ENCODE measurements around the gene RNF212B. TPM values are rescaled to one million over a fixed set of nuclear protein-coding genes. Genes with fewer than 3 reads are reported as not detected.
"Not testable (repeated sequence)": the region's sequence is repeated elsewhere in the genome, so short reads cannot be mapped to it uniquely, and the experiment has no call there.

RNF212B gene
- total and polyA plus RNA-seq, 4 donors, result 0.06 to 0.51 (median 0.17) TPM; not detected in 1

DNA sequence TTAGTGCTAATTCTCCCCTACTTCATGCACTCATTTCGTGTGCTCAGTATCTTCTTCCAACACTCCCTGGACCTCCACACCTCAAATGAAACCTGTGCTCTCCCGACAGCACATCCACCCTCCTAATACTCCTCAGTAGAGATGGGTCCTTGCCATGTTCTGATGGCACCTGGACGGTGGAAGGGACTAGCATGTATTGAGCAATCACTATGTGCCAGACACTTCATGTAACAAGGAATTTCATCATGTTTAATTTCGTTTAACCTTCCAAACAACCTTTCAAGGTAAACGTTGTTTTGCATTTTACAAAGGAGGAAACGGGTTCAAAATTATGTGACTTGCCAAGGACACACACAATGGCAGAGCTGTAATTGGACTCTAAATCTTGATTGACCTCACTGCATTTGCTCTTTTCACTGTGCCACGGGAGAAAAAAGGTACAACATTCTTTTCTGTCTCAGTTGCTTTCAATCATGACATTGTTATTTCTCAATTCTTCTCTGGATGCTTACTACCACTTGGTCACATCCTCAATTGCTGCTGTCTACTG is 42.1 kb upstream of the RNF212B start (continued):
- TF ChIP-seq NR2F2 (IDR thresholded peaks at IDR 0.05) (no peak), TAF1 (conservative IDR thresholded peaks at IDR 0.05) (no peak), RXRA (IDR thresholded peaks at IDR 0.05) (no peak), HNF4G (IDR thresholded peaks at IDR 0.05) (no peak)

DNA sequence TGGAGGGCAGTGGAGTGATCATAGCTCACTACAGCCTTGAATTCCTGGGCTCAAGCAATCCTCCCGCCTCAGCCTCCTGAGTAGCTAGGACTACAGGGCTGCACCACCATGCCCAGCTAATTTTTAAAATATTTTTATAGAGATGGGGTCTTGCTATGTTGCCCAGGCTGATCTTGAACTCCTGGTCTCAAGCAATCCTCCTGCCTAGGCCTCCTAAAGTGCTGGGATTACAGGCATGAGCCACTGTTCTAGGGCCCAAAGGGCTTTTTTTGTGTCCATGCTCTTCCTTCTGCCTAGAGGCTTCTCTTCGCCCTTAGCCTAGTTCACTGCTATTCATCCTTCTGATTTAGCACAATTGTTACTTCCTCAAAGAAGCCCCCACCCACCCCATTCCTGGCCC is 41.2 kb upstream of the RNF212B start:
- not testable (repeated sequence) for H3K9me3 ChIP-seq (ENCODE audit: control insufficient read depth in 4 of 4, low read length in 3 of 4); H3K4me1 ChIP-seq (ENCODE audit: control insufficient read depth in 4 of 4, insufficient read depth in 4 of 4, low read length in 3 of 4); H3K9ac ChIP-seq (ENCODE audit: low read depth in 1 of 2, low read length in 2 of 2); H3K27ac ChIP-seq (ENCODE audit: low read depth in 1 of 2, low read length in 2 of 2); H3K27me3 ChIP-seq (ENCODE audit: control insufficient read depth in 4 of 4, insufficient read depth in 4 of 4, low read length in 3 of 4); DNase-seq (ENCODE audit: low spot score); H3K4me3 ChIP-seq (ENCODE audit: low read depth in 1 of 3, low read length in 3 of 3); H3K36me3 ChIP-seq (ENCODE audit: control insufficient read depth in 4 of 4, insufficient read depth in 3 of 4, low read depth in 1 of 4, low read length in 3 of 4)
- WGBS, result 94% methylated on average over 2 of the region's 2 CpGs

DNA sequence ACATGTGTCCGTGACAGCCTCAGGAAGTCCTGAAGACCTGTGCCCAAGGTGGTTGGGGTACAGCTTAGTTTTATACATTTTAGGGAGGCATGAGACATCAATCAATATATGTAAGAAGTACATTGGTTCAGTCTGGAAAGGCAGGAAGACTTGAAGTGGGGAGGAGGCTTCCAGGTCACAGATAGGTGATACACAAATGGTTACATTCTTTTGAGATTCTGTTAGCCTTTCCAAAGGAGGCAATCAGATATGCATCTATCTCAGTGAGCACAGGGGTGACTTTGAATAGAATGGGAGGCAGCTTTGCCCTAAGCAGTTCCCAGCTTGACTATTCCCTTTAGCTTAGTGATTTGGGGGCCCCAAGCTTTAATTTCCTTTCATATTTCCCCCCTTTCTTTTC is 38.6 kb upstream of the RNF212B start:
- H3K9ac ChIP-seq (ENCODE audit: low read depth in 1 of 2, low read length in 2 of 2); DNase-seq (ENCODE audit: low spot score); H3K36me3 ChIP-seq (ENCODE audit: control insufficient read depth in 4 of 4, insufficient read depth in 3 of 4, low read depth in 1 of 4, low read length in 3 of 4); H3K9me3 ChIP-seq (ENCODE audit: control insufficient read depth in 4 of 4, low read length in 3 of 4); H3K27me3 ChIP-seq (ENCODE audit: control insufficient read depth in 4 of 4, insufficient read depth in 4 of 4, low read length in 3 of 4); H3K4me1 ChIP-seq (ENCODE audit: control insufficient read depth in 4 of 4, insufficient read depth in 4 of 4, low read length in 3 of 4); H3K27ac ChIP-seq (ENCODE audit: low read depth in 1 of 2, low read length in 2 of 2); H3K4me3 ChIP-seq (ENCODE audit: low read depth in 1 of 3, low read length in 3 of 3): not testable (repeated sequence)
- 88% methylated on average over 1 of the region's 1 CpG for WGBS

DNA sequence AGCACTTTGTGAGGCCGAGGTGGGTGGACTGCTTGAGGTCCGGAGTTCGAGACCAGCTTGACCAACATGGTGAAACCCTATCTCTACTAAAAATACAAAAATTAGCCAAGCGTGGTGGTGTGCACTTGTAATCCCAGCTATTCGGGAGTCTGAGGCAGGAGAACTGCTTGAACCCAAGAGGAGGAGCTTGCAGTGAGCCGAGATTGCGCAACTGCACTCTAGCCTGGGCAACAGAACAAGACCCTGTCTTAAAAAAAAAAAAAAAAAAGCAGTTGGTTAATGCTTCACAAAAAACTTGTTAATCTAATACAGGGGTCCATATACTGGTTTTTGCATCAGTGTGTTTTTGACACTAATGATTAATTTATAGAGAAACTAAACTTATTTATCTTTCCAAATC is 35.7 kb upstream of the RNF212B start:
- WGBS, result 92% methylated on average over 7 of the region's 7 CpGs
- Histone ChIP-seq H3K27ac (ENCODE audit: low read depth in 1 of 2, low read length in 2 of 2) (no peak overlapping the region), H3K9ac (ENCODE audit: low read depth in 1 of 2, low read length in 2 of 2) (no peak overlapping the region), H3K4me1 (ENCODE audit: control insufficient read depth in 4 of 4, insufficient read depth in 4 of 4, low read length in 3 of 4) (no peaks in the 10 kb centered on the region), H3K27me3 (ENCODE audit: control insufficient read depth in 4 of 4, insufficient read depth in 4 of 4, low read length in 3 of 4) (no peaks in the 10 kb centered on the region), H3K36me3 (ENCODE audit: control insufficient read depth in 4 of 4, insufficient read depth in 3 of 4, low read depth in 1 of 4, low read length in 3 of 4) (no peaks in the 10 kb centered on the region), H3K4me3 (ENCODE audit: low read depth in 1 of 3, low read length in 3 of 3) (no peak overlapping the region), H3K9me3 (ENCODE audit: control insufficient read depth in 4 of 4, low read length in 3 of 4) (no peaks in the 10 kb centered on the region)
- DNase-seq (ENCODE audit: low spot score), result no peak
- no peak for TF ChIP-seq NR2F2 (IDR thresholded peaks at IDR 0.05)
- TF ChIP-seq, protein P1, sequence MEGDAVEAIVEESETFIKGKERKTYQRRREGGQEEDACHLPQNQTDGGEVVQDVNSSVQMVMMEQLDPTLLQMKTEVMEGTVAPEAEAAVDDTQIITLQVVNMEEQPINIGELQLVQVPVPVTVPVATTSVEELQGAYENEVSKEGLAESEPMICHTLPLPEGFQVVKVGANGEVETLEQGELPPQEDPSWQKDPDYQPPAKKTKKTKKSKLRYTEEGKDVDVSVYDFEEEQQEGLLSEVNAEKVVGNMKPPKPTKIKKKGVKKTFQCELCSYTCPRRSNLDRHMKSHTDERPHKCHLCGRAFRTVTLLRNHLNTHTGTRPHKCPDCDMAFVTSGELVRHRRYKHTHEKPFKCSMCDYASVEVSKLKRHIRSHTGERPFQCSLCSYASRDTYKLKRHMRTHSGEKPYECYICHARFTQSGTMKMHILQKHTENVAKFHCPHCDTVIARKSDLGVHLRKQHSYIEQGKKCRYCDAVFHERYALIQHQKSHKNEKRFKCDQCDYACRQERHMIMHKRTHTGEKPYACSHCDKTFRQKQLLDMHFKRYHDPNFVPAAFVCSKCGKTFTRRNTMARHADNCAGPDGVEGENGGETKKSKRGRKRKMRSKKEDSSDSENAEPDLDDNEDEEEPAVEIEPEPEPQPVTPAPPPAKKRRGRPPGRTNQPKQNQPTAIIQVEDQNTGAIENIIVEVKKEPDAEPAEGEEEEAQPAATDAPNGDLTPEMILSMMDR (IDR thresholded peaks at IDR 0.05; ENCODE audit: low read depth, low read length, missing input control), result no peak
- TF ChIP-seq SP1 (IDR thresholded peaks at IDR 0.05), result no peak
- TF ChIP-seq, protein P2, sequence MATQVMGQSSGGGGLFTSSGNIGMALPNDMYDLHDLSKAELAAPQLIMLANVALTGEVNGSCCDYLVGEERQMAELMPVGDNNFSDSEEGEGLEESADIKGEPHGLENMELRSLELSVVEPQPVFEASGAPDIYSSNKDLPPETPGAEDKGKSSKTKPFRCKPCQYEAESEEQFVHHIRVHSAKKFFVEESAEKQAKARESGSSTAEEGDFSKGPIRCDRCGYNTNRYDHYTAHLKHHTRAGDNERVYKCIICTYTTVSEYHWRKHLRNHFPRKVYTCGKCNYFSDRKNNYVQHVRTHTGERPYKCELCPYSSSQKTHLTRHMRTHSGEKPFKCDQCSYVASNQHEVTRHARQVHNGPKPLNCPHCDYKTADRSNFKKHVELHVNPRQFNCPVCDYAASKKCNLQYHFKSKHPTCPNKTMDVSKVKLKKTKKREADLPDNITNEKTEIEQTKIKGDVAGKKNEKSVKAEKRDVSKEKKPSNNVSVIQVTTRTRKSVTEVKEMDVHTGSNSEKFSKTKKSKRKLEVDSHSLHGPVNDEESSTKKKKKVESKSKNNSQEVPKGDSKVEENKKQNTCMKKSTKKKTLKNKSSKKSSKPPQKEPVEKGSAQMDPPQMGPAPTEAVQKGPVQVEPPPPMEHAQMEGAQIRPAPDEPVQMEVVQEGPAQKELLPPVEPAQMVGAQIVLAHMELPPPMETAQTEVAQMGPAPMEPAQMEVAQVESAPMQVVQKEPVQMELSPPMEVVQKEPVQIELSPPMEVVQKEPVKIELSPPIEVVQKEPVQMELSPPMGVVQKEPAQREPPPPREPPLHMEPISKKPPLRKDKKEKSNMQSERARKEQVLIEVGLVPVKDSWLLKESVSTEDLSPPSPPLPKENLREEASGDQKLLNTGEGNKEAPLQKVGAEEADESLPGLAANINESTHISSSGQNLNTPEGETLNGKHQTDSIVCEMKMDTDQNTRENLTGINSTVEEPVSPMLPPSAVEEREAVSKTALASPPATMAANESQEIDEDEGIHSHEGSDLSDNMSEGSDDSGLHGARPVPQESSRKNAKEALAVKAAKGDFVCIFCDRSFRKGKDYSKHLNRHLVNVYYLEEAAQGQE (IDR thresholded peaks at IDR 0.05), result no peak
- TF ChIP-seq RXRA (IDR thresholded peaks at IDR 0.05), result no peak
- no peak for TF ChIP-seq HNF4G (IDR thresholded peaks at IDR 0.05)
- TF ChIP-seq HNF4A (conservative IDR thresholded peaks at IDR 0.05), result no peak
- no peak for TF ChIP-seq FOXA2 (IDR thresholded peaks at IDR 0.05)
- no peak for TF ChIP-seq FOXA1 (IDR thresholded peaks at IDR 0.05)
- TF ChIP-seq, protein P3, sequence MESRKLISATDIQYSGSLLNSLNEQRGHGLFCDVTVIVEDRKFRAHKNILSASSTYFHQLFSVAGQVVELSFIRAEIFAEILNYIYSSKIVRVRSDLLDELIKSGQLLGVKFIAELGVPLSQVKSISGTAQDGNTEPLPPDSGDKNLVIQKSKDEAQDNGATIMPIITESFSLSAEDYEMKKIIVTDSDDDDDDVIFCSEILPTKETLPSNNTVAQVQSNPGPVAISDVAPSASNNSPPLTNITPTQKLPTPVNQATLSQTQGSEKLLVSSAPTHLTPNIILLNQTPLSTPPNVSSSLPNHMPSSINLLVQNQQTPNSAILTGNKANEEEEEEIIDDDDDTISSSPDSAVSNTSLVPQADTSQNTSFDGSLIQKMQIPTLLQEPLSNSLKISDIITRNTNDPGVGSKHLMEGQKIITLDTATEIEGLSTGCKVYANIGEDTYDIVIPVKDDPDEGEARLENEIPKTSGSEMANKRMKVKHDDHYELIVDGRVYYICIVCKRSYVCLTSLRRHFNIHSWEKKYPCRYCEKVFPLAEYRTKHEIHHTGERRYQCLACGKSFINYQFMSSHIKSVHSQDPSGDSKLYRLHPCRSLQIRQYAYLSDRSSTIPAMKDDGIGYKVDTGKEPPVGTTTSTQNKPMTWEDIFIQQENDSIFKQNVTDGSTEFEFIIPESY (IDR thresholded peaks at IDR 0.05), result no peak
- TF ChIP-seq RAD21 (IDR thresholded peaks at IDR 0.05), result no peak
- no peak for TF ChIP-seq YY1 (IDR thresholded peaks at IDR 0.05)
- no peak for TF ChIP-seq GABPA (IDR thresholded peaks at IDR 0.05 in 1 of 2, conservative IDR thresholded peaks at IDR 0.05 in 1 of 2)
- TF ChIP-seq, protein P4, sequence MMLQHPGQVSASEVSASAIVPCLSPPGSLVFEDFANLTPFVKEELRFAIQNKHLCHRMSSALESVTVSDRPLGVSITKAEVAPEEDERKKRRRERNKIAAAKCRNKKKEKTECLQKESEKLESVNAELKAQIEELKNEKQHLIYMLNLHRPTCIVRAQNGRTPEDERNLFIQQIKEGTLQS (IDR thresholded peaks at IDR 0.05), result no peak
